ENCODE data around the gene ACACB. TPM values are rescaled to one million over a fixed set of nuclear protein-coding genes. Genes with fewer than 3 reads are reported as not detected.

Gene ACACB
- total and polyA plus RNA-seq, 2 donors (not counting 3 experiments of a cell fraction or from before 2014, with no cell fraction given): 1.3 to 5.7 TPM

GRCh38 chr12:109240365-109240764 is 124.0 kb downstream of the ACACB start:
- no peaks in the 10 kb centered on the region for H3K36me3 ChIP-seq (ENCODE audit: control insufficient read depth in 2 of 2, extremely low read depth in 1 of 2, insufficient read depth in 2 of 2, low read length in 2 of 2)
- H3K9me1 ChIP-seq (replicated peaks; ENCODE audit: control insufficient read depth, extremely low read depth, insufficient read depth, low read length): no peaks in the 10 kb centered on the region
- FAIRE-seq (no peak), DNase-seq (ENCODE audit: low read depth, low spot score) (no peak)
- peaks cover 2% of the 10 kb centered on the region for H3K4me1 ChIP-seq (ENCODE audit: control insufficient read depth, extremely low read depth, insufficient read depth, low read length)
- CTCF ChIA-PET: interaction anchor here (1.2 kb wide), 1 partner anchor 23 kb away, joined by 3 read pairs; no protein-coding TSS in a partner anchor
- TF ChIP-seq CTCF (IDR thresholded peaks at IDR 0.05; ENCODE audit: extremely low read depth in 1 of 2, insufficient read depth in 1 of 2, low read depth in 1 of 2, low read length in 2 of 2) (no peak), FOS (IDR thresholded peaks at IDR 0.05; ENCODE audit: borderline replicate concordance, insufficient read depth, low read length) (no peak), JUN (IDR thresholded peaks at IDR 0.05; ENCODE audit: borderline replicate concordance, insufficient read depth, insufficient read length, low read depth) (no peak), MAX (IDR thresholded peaks at IDR 0.05; ENCODE audit: insufficient read depth, insufficient read length) (no peak), POLR2A (IDR thresholded peaks at IDR 0.05; ENCODE audit: low read depth, low read length) (no peak), POLR2AphosphoS5 (IDR thresholded peaks at IDR 0.05; ENCODE audit: insufficient read depth, low read depth, low read length) (no peak)
- H3K79me2 ChIP-seq (ENCODE audit: control insufficient read depth, insufficient read depth, low read length): no peaks in the 10 kb centered on the region
- H3K4me2 ChIP-seq (ENCODE audit: insufficient read depth, low read length): no peak overlapping the region
- no TSS peak for BruUV-seq (replicated peaks)
- no peak overlapping the region for H3K9ac ChIP-seq (replicated peaks; ENCODE audit: extremely low read depth, insufficient read depth, low read length)
- no peaks in the 10 kb centered on the region for H3K27me3 ChIP-seq (ENCODE audit: control insufficient read depth in 2 of 2, insufficient read depth in 2 of 2, low read length in 2 of 2)
- H3K27ac ChIP-seq (ENCODE audit: insufficient read depth, low read depth, low read length): no peak overlapping the region
- POLR2A ChIA-PET: no interaction called here
- H4K20me1 ChIP-seq (replicated peaks; ENCODE audit: control insufficient read depth, extremely low read depth, insufficient read depth, low read length): no peaks in the 10 kb centered on the region
- H3K9me3 ChIP-seq (replicated peaks; ENCODE audit: control insufficient read depth, insufficient read depth, low read length): no peaks in the 10 kb centered on the region
- intact Hi-C loops (cut with micrococcal nuclease) (no loop called here), dilution Hi-C loops (cut with MboI; ENCODE audit: extremely low pct_ligation_motif_present, low sequenced_read_pairs) (no loop called here)
- no peak overlapping the region for H2AFZ ChIP-seq (ENCODE audit: low read depth, low read length)
- no peak overlapping the region for H3K4me3 ChIP-seq (replicated peaks in 1 of 3; ENCODE audit: insufficient read depth in 1 of 3, low read depth in 1 of 3, low read length in 3 of 3)

GRCh38 chr12:109241936-109242335 is 125.5 kb downstream of the ACACB start:
- no TSS peak for BruUV-seq (replicated peaks)
- TF ChIP-seq EZH2 (IDR thresholded peaks at IDR 0.05; ENCODE audit: borderline replicate concordance, low read depth, low read length, severe bottlenecking) (no peak), POLR2A (IDR thresholded peaks at IDR 0.05; ENCODE audit: low read depth, low read length) (no peak), FOS (IDR thresholded peaks at IDR 0.05; ENCODE audit: borderline replicate concordance, insufficient read depth, low read length) (no peak), JUN (IDR thresholded peaks at IDR 0.05; ENCODE audit: borderline replicate concordance, insufficient read depth, insufficient read length, low read depth) (no peak)
- no peaks in the 10 kb centered on the region for H3K27me3 ChIP-seq (ENCODE audit: control insufficient read depth in 2 of 2, insufficient read depth in 2 of 2, low read length in 2 of 2)
- no peaks in the 10 kb centered on the region for H3K36me3 ChIP-seq (ENCODE audit: control insufficient read depth in 2 of 2, extremely low read depth in 1 of 2, insufficient read depth in 2 of 2, low read length in 2 of 2)
- no peak for FAIRE-seq
- H3K9me3 ChIP-seq (replicated peaks; ENCODE audit: control insufficient read depth, insufficient read depth, low read length): no peaks in the 10 kb centered on the region
- no peaks in the 10 kb centered on the region for H4K20me1 ChIP-seq (replicated peaks; ENCODE audit: control insufficient read depth, extremely low read depth, insufficient read depth, low read length)
- no peaks in the 10 kb centered on the region for H3K79me2 ChIP-seq (ENCODE audit: control insufficient read depth, insufficient read depth, low read length)
- ChIA-PET CTCF (no interaction called here), POLR2A (no interaction called here)
- intact Hi-C loops (cut with micrococcal nuclease) (no loop called here), dilution Hi-C loops (cut with MboI; ENCODE audit: extremely low pct_ligation_motif_present, low sequenced_read_pairs) (no loop called here)
- DNase-seq (ENCODE audit: low read depth, low spot score): no peak
- no peaks in the 10 kb centered on the region for H3K9me1 ChIP-seq (replicated peaks; ENCODE audit: control insufficient read depth, extremely low read depth, insufficient read depth, low read length)
- H3K9ac ChIP-seq (replicated peaks; ENCODE audit: extremely low read depth, insufficient read depth, low read length): no peak overlapping the region
- H3K4me3 ChIP-seq (replicated peaks in 1 of 3; ENCODE audit: insufficient read depth in 1 of 3, low read depth in 1 of 3, low read length in 3 of 3): no peak overlapping the region
- H2AFZ ChIP-seq (ENCODE audit: low read depth, low read length): no peak overlapping the region
- peaks cover 2% of the 10 kb centered on the region for H3K4me1 ChIP-seq (ENCODE audit: control insufficient read depth, extremely low read depth, insufficient read depth, low read length)
- no peak overlapping the region for H3K4me2 ChIP-seq (ENCODE audit: insufficient read depth, low read length)
- no peak overlapping the region for H3K27ac ChIP-seq (ENCODE audit: insufficient read depth, low read depth, low read length)

Measured in endothelial cell of umbilical vein (primary cell).